Measurements from ENCODE around the gene TOPAZ1. TPM values are rescaled to one million over a fixed set of nuclear protein-coding genes. Genes with fewer than 3 reads are reported as not detected.

Gene TOPAZ1
- total RNA-seq, 1 donor from 2014 or later, result not detected

Other genes with a start within 250 kb of the TOPAZ1 start
- 19.9 TPM for gene TCAIM, start 96.9 kb downstream of the TOPAZ1 start, total RNA-seq
- gene ZNF445, start 235.8 kb downstream of the TOPAZ1 start, total RNA-seq, result 13.4 TPM